GM23248 (cell line): Measurements from ENCODE around the gene GMPPB.
"Not testable (repeated sequence)": the region's sequence is repeated elsewhere in the genome, so short reads cannot be mapped to it uniquely, and the experiment has no call there.

Experiments used
- EZH2 ChIP-seq: fragments of 200-600 bp; sonication (generic); IDR thresholded peaks from 2 replicates; pipeline ENCODE4 v1.6.1; 2018; ENCODE audit warnings: antibody characterized with exemption, mild to moderate bottlenecking; ENCODE audit not compliant: insufficient read depth, poor library complexity, severe bottlenecking
- EZH2phosphoT487 ChIP-seq: fragments of 200-600 bp; sonication (generic); IDR thresholded peaks from 2 replicates; pipeline ENCODE4 v1.6.1; 2018; ENCODE audit warnings: antibody characterized with exemption, moderate library complexity, mild to moderate bottlenecking, low read depth; ENCODE audit not compliant: insufficient read depth

DNA sequence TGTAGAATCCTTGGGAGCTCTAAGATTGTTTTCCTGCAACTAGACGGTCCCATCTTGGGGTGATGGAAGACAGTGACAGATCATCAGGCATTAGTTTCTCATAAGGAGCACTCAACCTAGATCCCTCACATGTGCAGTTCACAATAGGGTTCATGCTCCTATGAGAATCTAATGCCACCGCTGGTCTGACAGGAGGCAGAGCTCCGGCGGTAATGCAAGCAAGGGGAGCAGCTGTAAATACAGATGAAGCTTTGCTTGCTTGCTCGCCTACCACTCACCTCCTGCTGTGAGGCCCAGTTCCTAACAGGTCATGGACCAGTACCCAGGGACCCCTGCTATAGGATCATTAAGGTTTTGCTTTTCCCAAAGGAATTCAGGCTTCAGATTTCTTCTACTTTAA lies 25.1 kb upstream of the GMPPB start:
- TF ChIP-seq EZH2, EZH2phosphoT487: not testable (repeated sequence)
